NCI-H446 treated with DMSO at 0.1 percent for 48 hours (cell line): ENCODE results near the gene B4GAT1.
"Not testable (repeated sequence)": the region's sequence is repeated elsewhere in the genome, so short reads cannot be mapped to it uniquely, and the experiment has no call there.

ENCODE experiments used
- DNase-seq: peaks from one replicate; lab custom pipeline; 2025; lab: John Stamatoyannopoulos, UW

The B4GAT1 gene

DNA sequence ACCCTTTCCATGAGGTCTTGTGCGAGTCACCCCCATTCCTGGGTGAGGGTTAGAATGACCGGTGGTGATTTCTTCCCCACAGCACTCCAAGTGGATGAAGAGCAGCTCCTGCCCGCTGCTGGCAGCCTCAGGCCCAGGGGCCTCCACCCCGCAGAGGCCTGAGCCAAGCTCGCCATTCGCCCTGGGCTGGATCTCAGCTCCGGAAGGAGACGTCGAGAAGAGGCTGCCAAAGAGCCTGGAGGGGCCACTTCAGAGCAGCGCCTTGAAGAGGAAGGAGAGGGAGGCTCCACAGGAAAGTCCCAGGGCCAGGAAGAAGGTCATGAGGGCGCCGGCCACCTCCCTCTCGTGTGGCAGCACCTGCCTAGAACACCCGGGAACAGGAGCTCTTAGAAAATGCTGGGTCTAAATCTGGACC, 15.8 kb upstream of the B4GAT1 start:
- DNase-seq: no peak

DNA sequence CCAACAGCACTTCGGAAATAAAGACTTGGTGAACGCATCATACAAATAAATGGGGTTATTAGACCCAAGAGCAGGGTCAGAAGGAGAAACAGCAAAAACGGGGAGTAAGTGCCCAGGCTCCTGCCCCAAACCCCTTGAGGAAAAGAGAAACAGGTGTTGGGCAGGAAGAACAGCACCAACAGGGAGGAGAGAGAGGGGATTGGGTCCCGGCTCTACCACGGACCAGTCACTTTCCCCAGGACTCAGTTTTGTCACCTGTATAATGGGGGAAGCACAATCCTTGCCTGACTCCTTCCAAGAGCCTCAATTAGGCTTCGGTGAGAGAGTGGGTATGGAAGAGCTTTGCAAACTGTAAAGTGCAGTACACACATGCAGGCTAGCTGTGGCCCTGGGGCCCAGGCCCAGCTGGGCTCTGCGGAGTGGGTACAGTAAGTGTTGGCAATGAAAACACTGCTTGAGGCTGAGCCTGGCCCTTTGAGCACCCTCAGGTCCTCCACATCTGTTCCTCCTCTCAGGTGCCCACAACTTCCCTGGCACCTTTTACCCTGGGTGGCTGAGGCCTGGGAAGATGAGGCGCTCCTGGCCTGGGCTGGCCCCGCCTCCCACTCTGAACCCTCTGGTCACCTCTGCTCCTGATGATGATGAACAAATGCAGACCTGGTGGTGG, 15.2 kb upstream of the B4GAT1 start:
- DNase-seq: no peak

DNA sequence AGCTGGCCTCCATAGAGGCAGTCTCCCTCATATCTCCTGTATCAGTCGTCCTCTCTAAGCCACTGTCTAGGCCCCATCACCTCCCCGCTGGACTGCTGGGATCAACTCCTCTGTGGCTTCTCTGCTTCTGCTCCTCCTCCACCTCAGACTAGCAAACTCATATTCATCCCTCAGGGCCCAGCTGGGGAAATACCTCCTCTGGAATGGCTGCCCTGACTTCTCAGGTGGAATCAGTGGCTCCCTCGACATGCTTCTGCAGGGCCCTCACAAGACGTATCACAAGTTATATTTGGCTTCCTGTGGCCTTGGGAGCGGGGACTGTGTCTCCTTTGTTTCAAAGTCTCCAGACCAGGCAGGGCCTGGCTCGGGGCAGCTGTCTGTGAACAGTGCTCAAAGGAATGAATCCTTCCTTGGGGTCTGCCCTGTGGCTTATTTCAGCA, 14.1 kb upstream of the B4GAT1 start:
- DNase-seq: no peak

DNA sequence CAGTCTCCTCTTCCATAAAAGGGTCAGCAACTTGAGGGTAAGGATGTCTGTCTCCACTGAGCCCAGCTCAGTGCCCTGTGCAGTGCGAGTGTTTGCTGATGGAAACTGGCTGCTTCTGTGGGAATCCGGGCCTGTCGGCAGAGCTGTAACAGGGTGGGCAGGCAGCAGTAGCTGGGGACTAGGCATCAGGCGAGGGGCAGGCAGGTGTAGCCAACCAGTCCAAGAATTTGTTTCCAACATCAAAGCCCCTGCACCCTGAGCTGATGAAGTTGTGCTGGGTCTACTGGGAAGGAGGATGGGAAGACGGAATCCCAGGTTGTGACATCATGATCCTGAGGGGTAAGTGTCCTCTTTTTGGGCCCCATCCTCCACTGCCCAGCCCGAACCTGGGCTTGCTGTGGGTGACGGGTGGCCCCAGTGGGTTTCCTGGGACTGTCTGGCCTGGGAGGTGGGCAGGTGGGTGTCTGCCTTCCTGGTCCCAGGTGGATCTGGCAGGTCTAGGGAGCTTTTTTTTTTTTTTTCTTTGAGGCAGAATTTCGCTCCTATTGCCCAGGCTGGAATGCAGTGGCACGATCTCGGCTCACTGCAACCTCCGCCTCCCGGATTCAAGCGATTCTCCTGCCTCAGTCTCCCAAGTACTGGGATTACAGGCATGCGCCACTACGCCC, 13.1 kb upstream of the B4GAT1 start:
- no peak for DNase-seq

DNA sequence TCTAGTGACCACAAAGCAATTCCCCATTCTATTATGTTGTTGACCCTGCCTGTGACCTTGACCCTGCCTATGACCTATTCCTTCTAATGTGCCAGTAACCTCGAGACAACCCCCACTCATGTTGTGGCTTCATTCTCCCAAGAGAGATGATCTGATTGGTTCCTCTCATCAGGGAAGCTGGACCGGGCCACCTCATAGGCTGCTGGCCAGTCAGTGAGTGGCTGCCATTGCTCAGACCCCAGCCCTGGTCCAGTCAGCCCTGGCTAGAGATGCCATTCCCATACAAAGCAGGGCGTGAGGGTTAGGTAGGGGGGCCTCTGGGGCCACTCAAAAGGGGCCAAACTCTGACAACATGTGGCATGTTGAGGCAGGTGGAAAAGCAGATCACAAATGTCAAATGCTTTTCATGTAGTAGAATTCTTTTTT, 12.2 kb upstream of the B4GAT1 start:
- no peak for DNase-seq

DNA sequence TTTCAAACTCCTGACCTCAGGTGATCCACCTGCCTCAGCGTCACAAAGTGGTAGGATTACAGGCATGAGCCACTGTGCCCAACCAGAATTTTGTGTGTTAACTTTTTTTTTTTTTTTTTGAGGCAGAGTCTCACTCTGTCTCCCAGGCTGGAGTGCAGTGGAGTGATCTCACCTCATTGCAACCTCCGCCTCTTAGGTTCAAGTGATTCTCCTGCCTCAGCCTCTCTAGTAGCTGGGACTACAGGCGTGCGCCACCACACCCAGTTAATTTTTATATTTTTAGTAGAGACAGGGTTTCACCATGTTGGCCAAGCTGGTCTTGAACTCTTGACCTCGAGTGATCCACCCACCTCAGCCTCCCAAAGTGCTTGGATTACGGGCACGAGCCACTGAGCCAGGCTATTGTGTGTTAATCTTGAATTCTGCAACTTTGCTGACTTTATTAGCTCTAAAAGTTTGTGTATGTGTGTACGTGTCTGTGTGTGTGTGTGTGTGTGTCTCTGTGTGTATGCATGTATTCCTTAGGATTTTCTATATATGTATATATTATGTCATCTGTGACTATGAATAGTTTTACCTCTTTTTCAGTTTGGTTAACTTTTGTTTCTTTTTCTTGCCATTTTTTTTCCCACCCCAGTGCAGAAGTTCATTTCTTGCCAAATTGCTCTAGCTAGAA, 3.3 kb upstream of the B4GAT1 start:
- DNase-seq: not testable (repeated sequence)

DNA sequence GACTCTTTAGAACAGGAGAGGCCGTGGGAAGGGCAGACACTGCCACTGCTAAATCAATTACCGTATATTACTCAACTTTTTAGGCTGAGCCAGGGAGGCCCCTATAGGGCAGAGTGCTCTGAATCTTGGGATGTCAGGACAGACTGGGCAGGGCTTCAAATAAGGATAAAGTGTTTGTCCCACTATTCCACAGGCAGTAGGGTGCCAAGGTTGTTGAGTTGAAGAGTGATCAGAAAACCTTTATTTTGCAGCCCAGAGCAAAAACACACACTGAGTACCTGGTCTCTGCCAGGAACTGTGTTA, 1.6 kb upstream of the B4GAT1 start:
- no peak for DNase-seq

DNA sequence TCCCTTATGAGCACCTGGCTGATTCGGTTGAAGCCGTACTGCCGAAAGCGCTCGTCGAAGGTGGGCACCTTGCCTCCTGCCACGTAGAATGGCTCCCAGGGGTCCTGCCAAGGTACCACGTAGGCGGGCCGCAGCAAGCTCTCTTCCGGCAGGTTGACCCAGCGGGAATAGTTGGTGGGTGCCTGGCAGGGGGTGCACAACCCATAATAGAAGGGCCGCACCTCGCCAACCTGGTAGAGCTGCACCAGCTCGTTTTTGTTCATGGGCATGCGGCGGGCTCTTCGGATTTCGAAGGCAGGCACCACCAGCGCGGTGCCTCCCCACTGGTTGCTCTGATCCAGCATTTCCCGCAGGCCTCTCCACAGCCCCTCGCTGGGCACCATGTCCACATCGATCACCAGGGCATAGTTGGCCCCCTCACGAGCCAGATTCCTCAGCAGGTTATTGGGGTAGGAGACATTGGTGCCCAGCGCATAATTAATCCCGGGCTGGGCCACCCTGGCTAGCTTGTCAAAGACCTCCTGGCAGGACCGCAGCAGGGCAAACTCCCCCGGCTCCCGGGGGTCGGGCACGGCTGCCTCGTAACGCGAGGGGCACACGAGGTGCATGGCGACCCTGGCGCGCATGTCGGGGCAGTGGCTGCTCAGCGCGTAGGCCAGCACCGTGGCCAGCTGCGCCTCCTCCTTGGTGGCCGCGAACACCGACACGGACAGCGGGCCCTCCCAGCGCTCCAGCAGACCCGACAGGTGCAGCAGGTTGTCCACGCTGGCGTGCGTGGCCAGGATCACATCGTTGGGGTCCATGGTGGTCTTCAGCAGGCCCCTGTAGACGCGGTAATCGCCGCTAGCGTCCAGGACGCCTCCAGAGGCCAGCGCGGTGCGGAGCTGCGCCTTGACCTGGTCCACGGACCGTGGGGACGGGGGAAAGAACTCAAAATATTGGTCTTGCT, 679 bp downstream of the B4GAT1 start:
- DNase-seq: no peak

DNA sequence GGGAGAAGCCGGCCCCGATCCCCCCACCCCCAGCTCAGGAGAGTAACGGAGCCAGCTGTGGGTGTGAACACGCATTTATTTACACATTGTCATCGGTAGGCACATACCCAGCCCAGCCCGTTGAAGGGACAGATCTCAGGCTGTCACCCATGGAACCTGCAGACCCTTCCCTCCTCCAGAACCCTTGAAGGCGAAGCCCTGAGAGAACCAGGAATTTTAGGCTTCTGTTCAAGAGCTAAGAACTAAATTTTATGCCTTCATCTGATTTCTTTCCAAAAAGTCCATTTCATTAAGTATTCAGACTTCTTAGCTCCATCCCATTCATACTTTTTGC, 2.1 kb downstream of the B4GAT1 start:
- no peak for DNase-seq

DNA sequence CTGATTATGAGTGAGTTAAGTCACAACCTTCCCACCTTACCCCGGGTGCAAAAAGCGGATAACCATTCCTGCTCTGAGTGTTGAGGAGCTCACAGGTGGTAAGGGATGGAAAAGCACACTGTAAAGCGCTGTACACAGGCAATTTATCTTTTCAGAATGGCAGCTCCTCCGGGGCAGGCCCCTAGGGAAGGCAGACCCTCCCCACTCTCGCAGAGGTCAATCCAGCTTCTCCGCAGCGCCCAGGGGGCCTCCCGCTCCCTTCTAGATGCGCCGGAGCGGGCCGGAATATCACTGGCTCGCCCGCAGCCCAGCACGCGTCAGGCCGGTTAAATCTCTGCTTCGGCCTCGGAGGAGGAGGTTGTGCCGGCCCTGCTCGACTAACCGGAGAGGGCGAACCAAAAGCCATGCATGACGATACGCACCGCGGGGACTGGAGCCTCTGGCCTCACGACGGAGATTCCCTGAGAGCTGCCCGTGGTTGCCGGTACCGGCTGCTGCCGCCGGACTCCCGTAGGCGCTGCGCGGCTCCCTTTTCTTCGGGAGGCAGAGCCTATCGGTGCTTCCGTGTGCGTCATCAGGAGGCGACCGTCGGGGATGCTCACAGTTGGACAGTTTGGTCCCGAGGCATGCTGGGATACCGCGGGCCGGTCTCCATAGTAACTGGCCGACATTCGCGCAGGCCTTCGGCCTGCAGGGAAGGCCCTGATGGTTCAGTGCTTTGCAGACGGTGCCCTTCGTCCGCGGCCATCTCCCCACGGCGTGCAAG, 2.7 kb downstream of the B4GAT1 start, which contains the start of gene BRMS1:
Gene BRMS1 (minus strand): TSS at position 555 of the 766 bp plus-strand sequence. CDS start 2,870 bp downstream, outside the sequence.
- DNase-seq: peak; percentile 90

DNA sequence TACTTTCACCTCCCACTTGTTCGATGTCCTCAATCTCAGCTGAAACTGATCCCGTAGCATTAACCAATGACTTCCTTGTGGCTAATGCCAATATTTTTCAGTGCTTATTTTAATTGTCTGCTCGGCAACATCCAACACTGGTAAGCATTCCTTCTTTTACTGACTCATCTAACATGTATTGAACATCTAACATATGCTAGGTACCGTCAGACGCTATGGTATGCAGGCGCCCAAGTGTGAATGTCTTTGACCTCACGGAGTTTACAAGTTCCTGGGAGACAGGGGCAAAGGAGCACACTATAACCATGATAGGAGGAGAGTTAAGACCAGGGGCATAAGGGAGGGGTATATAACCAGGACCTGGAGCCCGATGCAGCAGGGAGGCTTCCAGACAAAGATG, 4.3 kb downstream of the B4GAT1 start:
- no peak for DNase-seq

DNA sequence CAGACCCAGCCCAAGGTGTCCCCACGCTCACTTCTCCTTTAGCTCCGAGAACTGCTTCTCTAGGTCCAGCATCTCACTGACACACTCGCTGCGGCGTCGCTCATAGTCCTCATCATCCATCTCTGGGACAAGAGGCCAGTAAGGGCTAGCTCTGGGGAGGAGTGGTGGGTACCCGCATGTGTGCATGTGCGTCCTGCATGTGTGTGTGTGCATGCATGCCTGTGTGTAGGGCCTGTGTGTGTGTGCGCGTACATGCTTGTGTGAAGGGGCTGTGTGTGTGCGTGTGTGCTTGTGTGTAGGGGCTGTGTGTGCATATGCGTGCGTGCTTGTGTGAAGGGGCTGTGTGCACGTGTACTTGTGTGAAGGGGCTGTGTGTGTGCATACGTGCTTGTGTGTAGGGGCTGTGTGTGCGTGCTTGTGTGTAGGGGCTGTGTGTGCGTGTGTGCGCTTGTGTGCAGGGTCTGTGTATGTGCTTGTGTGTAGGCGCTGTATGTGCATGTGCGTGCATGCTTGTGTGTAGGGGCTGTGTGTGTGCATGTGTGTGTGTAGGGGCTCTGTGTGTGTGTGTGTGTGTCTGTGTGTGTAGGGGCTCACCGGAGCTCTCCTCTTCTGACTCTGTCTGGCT, 5.8 kb downstream of the B4GAT1 start:
- DNase-seq: no peak

DNA sequence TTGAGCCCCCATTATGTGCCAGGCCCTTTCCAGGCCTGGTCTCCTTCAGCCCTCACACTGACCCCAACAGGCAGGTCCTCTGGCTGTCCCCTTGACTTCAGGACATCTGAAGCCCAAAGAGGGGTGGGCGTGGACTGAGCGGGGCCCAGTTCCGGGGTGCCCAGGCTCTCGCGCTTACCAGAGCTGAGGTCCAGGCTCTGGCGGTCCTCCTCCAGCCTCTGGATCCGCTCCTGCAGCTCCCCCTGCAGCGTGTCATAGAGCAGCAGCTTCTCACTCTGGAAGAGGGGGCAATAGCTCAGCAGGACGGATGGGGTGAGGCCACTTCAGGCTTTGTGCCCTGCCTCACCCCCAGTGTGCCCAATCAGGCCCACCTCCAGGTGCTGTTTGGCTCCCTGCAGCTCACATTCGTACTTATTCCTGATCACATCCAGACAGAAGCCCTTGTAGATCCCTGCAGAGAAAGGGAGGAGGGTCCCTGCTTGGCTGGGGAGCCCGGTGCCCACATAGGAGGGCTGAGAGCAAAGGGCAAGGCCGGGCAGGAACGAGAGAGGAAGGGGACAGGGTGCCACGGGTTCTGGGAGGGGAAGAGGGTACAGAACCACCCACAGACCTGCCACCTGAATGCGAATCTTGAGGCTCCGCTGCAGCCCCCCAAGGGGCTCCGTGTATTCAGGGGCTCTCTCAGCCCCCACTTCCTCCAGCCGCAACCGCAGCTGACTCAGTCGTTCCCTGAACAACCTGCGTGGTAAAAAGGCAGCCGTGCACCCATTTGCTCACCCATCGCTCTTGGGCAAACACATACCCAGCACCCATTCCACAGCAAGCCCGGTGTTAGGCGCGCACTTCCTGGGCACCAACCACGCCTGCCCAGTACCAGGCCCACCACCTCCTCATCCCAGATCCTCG, 6.6 kb downstream of the B4GAT1 start:
- no peak for DNase-seq

DNA sequence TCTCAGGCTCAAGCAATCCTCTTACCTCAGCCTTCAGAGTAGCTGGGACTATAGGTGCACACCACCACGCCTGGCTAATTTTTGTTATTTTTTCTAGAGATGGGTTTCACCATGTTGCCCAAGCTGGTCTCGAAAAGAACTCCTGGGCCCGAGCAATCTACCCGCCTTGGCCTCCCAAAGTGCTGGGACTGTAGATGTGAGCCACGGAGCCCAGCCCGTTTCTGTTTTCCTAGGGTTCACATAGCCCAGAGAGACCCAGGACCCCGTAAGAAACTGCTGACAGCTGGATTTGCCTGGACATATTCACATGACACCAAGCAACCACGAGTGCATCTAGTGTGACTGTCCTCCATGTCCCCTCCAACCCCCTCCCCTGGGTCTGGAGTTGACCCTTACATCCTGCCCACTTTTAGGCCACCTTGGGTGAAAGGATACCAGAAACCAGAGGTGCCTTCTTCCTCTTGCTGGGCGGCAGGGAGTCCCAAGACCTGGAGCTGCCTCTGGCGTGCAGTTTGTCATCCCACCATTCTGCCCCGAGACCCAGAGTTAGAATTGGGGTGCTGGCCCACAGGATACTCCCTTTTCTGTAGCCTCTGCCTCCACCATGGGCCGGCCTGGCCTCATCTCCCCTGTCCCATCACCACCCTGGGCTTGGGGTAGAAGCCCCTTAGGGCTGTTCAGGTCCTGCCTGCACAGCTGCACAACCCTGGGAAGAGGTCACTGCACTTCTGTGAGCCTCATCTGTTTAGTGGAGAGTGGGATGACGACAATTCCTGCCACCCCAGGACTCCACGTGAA, 7.5 kb downstream of the B4GAT1 start:
- no peak for DNase-seq

DNA sequence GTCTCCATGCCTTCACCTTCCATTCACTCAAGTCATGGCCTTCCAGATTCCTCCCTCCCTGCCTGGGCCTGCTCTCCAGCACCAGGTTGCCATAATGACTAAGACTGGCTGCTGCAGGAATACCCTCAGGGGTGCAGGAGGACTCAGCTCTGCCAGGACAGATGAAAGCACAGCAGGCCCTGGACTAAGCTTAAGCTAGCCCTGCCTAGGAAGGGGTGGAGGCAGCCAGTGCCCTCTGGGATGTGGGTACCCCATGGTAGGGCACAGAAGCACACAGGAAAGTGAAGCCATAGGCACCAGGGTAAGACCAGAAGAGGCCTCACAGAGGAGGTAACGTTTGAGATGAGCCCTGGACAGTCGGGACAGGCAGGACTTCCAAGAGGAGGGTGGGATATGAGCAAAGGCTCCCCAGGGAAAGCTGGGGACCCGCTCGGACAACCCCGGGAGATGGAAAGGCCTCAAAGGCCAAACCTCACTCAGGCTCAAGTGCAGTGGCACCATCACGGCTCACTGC, 8.2 kb downstream of the B4GAT1 start:
- no peak for DNase-seq

DNA sequence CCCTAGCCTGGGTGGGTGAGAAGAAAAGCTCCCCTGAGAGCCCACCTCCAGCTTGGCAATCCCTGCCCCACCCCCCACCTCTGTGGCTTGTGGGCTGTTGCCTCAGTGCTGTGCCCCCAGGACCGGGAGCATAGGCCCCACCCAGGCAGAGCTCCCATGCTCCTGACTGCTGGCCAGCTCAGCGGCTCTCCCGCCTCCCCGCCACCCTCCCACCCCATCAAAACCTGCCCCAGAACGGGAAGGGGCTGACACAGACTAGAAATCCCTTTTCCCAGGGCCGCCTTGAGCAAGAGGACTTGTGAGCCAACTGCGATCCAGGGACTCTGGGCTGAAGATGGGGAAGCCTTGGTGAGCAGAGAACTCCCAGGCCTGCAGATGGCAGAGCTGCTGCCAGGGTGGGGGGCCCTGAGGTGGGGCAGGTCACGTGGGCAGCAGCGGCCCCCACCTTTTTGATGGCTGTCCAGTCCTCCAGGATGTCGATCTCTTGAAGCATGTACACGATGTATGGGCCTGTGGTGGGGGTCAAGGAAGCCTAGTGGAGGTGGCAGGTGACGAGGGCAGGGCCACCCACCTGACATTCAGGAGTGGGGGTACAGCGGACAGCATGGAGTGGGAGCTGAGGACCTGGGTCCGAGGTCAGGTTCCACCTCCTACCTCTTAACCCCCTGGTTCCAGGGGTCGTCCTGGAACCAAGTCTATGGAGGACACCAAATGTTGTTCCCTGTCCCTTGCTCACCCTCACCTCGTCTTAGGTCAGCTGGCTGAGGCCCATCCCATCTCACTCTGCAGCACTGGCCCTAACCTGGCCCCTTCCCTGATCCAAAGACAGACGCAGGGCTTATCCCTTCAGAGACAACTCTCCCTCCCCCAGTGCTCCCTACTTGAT, 8.9 kb downstream of the B4GAT1 start:
- DNase-seq: no peak

DNA sequence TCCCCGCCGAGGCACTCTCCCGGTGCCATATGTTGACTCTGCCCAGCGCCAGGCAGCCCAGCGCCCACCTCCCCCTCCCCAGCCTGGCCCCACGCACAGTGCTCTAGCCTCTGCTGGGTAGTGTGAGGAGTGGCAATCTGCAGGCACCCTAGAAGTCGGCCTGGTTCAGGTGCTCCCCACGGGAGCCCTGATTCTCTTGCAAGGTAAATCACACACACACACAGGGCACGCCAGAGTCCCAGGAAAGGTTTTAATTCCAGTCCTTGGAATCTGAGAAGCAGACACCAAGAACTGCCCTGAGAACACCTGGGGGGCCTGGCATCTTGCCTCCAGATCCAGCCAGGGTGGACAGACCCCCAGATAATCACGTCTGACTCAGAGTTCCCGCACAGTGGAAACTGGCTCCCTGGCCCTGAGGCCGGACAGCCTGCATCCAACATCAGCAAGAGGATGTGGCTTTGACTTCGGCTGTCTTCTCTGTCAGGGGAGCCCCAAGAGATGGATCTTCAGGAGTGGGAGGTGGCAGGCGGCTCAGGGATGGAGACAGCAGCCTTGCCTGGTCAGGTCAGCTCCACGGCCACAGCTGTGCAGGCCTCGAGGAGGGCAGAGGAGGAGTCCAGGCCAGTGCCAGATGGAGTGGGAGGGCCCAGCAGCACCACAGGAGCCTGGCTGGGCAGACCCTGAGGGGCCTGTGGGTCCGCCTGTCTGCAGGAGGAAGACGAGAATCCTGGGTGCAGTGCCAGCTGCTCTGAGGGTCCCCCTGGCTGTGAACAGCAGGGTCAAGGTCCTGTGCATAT, 10.1 kb downstream of the B4GAT1 start:
- DNase-seq: no peak
